ENCODE data around the gene PIBF1. TPM values are rescaled to one million over a fixed set of nuclear protein-coding genes. Genes with fewer than 3 reads are reported as not detected.

The PIBF1 gene
- total RNA-seq, 2 donors from 2014 or later, result 19.9 to 24.9 TPM

- peak; percentile 85 for DNase-seq (ENCODE audit: low spot score)
Observed at GRCh38 chr13:73059460-73060250, 277.7 kb downstream of the PIBF1 start.

GRCh38 chr13:73060251-73061160, 278.6 kb downstream of the PIBF1 start:
- Histone ChIP-seq H3K27me3 (replicated peaks; ENCODE audit: insufficient read depth) (no peaks in the 10 kb centered on the region), H3K4me3 (peak overlapping the region; percentile 77 to 88), H3K9me3 (no peaks in the 10 kb centered on the region), H3K27ac (peak overlapping the region; percentile 85 to 89), H3K4me1 (replicated peaks) (peaks cover under 1% of the 10 kb centered on the region), H3K36me3 (no peaks in the 10 kb centered on the region)
- TF ChIP-seq POLR2A (IDR thresholded peaks at IDR 0.05), result no peak
- peak in 1 of 4 experiments; percentile 17 for TF ChIP-seq CTCF (IDR thresholded peaks at IDR 0.05)
- peak; percentile 33 for DNase-seq (ENCODE audit: low spot score)
- intact Hi-C loops (cut with DNase I), result loop anchor here (2.0 kb wide), 1 partner anchor 648 kb away; no protein-coding TSS in a partner anchor
- 4% methylated on average over 26 of the region's 26 CpGs for WGBS

More at GRCh38 chr13:73059460-73060250, 277.7 kb downstream of the PIBF1 start:
- Histone ChIP-seq H3K27me3 (replicated peaks; ENCODE audit: insufficient read depth) (no peaks in the 10 kb centered on the region), H3K9me3 (no peaks in the 10 kb centered on the region), H3K4me3 (peak overlapping the region; percentile 77 to 88), H3K36me3 (no peaks in the 10 kb centered on the region), H3K27ac (peak overlapping the region; percentile 85 to 89), H3K4me1 (replicated peaks) (no peaks in the 10 kb centered on the region)
- intact Hi-C loops (cut with DNase I), result loop anchor here (2.0 to 10.0 kb wide), 3 partner anchors 235 to 649 kb away; partner anchors contain the start of genes DIS3 and PIBF1
- under 1% methylated on average over 66 of the region's 68 CpGs for WGBS
- TF ChIP-seq CTCF (IDR thresholded peaks at IDR 0.05) (peak in 3 of 4 experiments; percentile 45 to 72 (median 48)), POLR2A (IDR thresholded peaks at IDR 0.05) (no peak)

- no peaks in the 10 kb centered on the region for H3K27me3 ChIP-seq (replicated peaks; ENCODE audit: insufficient read depth)
- intact Hi-C loops (cut with DNase I), result loop anchor here (2.0 kb wide), 1 partner anchor 647 kb away; no protein-coding TSS in a partner anchor
- H3K4me3 ChIP-seq, result peak overlapping the region; percentile 77 to 88
- H3K36me3 ChIP-seq, result no peaks in the 10 kb centered on the region
- no peaks in the 10 kb centered on the region for H3K9me3 ChIP-seq
- no peak for DNase-seq (ENCODE audit: low spot score)
- 53% methylated on average over 6 of the region's 6 CpGs for WGBS
- H3K4me1 ChIP-seq (replicated peaks), result peaks cover 5% of the 10 kb centered on the region
- peak; percentile 23 for TF ChIP-seq POLR2AphosphoS5 (IDR thresholded peaks at IDR 0.05)
- no peak for TF ChIP-seq POLR2A (IDR thresholded peaks at IDR 0.05)
- H3K27ac ChIP-seq, result peak overlapping the region; percentile 85 to 89
Observed at GRCh38 chr13:73061473-73061872, 279.5 kb downstream of the PIBF1 start.

- Histone ChIP-seq H3K4me3 (peak overlapping the region; percentile 77 to 88), H3K36me3 (no peaks in the 10 kb centered on the region), H3K9me3 (no peaks in the 10 kb centered on the region), H3K4me1 (replicated peaks) (peaks cover 5% of the 10 kb centered on the region), H3K27ac (peak overlapping the region; percentile 85 to 89), H3K27me3 (replicated peaks; ENCODE audit: insufficient read depth) (no peaks in the 10 kb centered on the region)
- TF ChIP-seq POLR2A (IDR thresholded peaks at IDR 0.05) (no peak), CTCF (IDR thresholded peaks at IDR 0.05) (peak in 1 of 4 experiments; percentile 7)
- intact Hi-C loops (cut with DNase I), result loop anchor here (2.0 kb wide), 1 partner anchor 647 kb away; no protein-coding TSS in a partner anchor
- WGBS, result 49% methylated on average over 9 of the region's 9 CpGs
- peak; percentile 40 for DNase-seq (ENCODE audit: low spot score)
Observed at GRCh38 chr13:73061876-73062275, 279.9 kb downstream of the PIBF1 start.

- peak overlapping the region in 1 of 2 donors; percentile 88 for H3K4me3 ChIP-seq
- peaks cover 5% of the 10 kb centered on the region for H3K4me1 ChIP-seq (replicated peaks)
- no peak for DNase-seq (ENCODE audit: low spot score)
- peak overlapping the region; percentile 85 to 89 for H3K27ac ChIP-seq
- H3K36me3 ChIP-seq, result no peaks in the 10 kb centered on the region
- H3K27me3 ChIP-seq (replicated peaks; ENCODE audit: insufficient read depth), result no peaks in the 10 kb centered on the region
- TF ChIP-seq POLR2A (IDR thresholded peaks at IDR 0.05) (no peak), POLR2AphosphoS5 (IDR thresholded peaks at IDR 0.05) (no peak), CTCF (IDR thresholded peaks at IDR 0.05) (no peak)
- intact Hi-C loops (cut with DNase I), result no loop called here
- H3K9me3 ChIP-seq, result no peaks in the 10 kb centered on the region
- 68% methylated on average over 13 of the region's 13 CpGs for WGBS
Observed at GRCh38 chr13:73062468-73062867, 280.5 kb downstream of the PIBF1 start.
